HG03066 (cell line): ENCODE measurements around the gene MAPK10.
"Not testable (repeated sequence)": the region's sequence is repeated elsewhere in the genome, so short reads cannot be mapped to it uniquely, and the experiment has no call there.

ENCODE experiments used
- ATAC-seq: cut with Tn5 transposase; IDR thresholded peaks from one replicate; pipeline ENCODE4 v1.9.1; 2021; ENCODE audit warnings: low read depth; ENCODE audit not compliant: unreplicated experiment

The MAPK10 gene

GRCh38 chr4:86117705-86118302, 242.0 kb downstream of the MAPK10 start:
- no peak for ATAC-seq

GRCh38 chr4:86114563-86114962, 245.3 kb downstream of the MAPK10 start:
- no peak for ATAC-seq

- ATAC-seq = no peak
Measured at GRCh38 chr4:86108834-86109233, 251.0 kb downstream of the MAPK10 start.

- no peak for ATAC-seq
Measured at GRCh38 chr4:86108137-86108536, 251.7 kb downstream of the MAPK10 start.

- no peak for ATAC-seq
Measured at GRCh38 chr4:86107112-86107511, 252.7 kb downstream of the MAPK10 start.

- ATAC-seq = no peak
Measured at GRCh38 chr4:86106475-86106874, 253.4 kb downstream of the MAPK10 start.

- ATAC-seq = no peak
Measured at GRCh38 chr4:86101841-86102240, 258.0 kb downstream of the MAPK10 start.

GRCh38 chr4:86101410-86101809, 258.4 kb downstream of the MAPK10 start:
- no peak for ATAC-seq

- no peak for ATAC-seq
Measured at GRCh38 chr4:86100539-86101215, 259.2 kb downstream of the MAPK10 start.

GRCh38 chr4:86099348-86099747, 260.5 kb downstream of the MAPK10 start:
- ATAC-seq = no peak

GRCh38 chr4:86098691-86099090, 261.2 kb downstream of the MAPK10 start:
- ATAC-seq = no peak

- no peak for ATAC-seq
Measured at GRCh38 chr4:86096373-86096772, 263.5 kb downstream of the MAPK10 start.

- no peak for ATAC-seq
Measured at GRCh38 chr4:86092684-86093083, 267.2 kb downstream of the MAPK10 start.

- no peak for ATAC-seq
Measured at GRCh38 chr4:86091201-86091600, 268.7 kb downstream of the MAPK10 start.

GRCh38 chr4:86089781-86090323, 270.0 kb downstream of the MAPK10 start:
- no peak for ATAC-seq

GRCh38 chr4:86089053-86089452, 270.8 kb downstream of the MAPK10 start:
- no peak for ATAC-seq

GRCh38 chr4:86075796-86076195, 284.1 kb downstream of the MAPK10 start:
- ATAC-seq = not testable (repeated sequence)

GRCh38 chr4:86060341-86060740, 299.5 kb downstream of the MAPK10 start:
- ATAC-seq = no peak

- no peak for ATAC-seq
Measured at GRCh38 chr4:86058621-86059020, 301.2 kb downstream of the MAPK10 start.

- ATAC-seq = no peak
Measured at GRCh38 chr4:86055898-86056297, 304.0 kb downstream of the MAPK10 start.

GRCh38 chr4:86054286-86055032, 305.4 kb downstream of the MAPK10 start:
- ATAC-seq = no peak
